Progenitor cell of endocrine pancreas (in vitro differentiated cells): Measurements from ENCODE around the gene RASA4B. TPM values are rescaled to one million over a fixed set of nuclear protein-coding genes. Genes with fewer than 3 reads are reported as not detected.
"Not testable (repeated sequence)": the region's sequence is repeated elsewhere in the genome, so short reads cannot be mapped to it uniquely, and the experiment has no call there.

ENCODE experiments used
- DNase-seq: peaks from one replicate; pipeline ENCODE4 v3.0.0; 2021; ENCODE audit warnings: low spot score; ENCODE audit not compliant: unreplicated experiment
- H3K27ac Mint-ChIP-seq: 2 replicates; pipeline ENCODE4 v1.8.0; 2021; ENCODE audit warnings: mild to moderate bottlenecking, moderate library complexity, mixed read lengths
- H3K27me3 Mint-ChIP-seq: 2 replicates; pipeline ENCODE4 v1.8.0; 2021; ENCODE audit warnings: mixed read lengths
- H3K36me3 Mint-ChIP-seq: 2 replicates; pipeline ENCODE4 v1.8.0; 2022; ENCODE audit warnings: mixed read lengths; ENCODE audit not compliant: insufficient read depth
- H3K4me1 Mint-ChIP-seq: 2 replicates; pipeline ENCODE4 v1.8.0; 2021; ENCODE audit warnings: low read depth, mixed read lengths
- H3K4me3 Mint-ChIP-seq: 2 replicates; pipeline ENCODE4 v1.8.0; 2021; ENCODE audit warnings: low read depth, mild to moderate bottlenecking, moderate library complexity, mixed read lengths
- H3K9me3 Mint-ChIP-seq: 2 replicates; pipeline ENCODE4 v1.8.0; 2021; ENCODE audit warnings: low read depth, mixed read lengths
- total RNA-seq: library from RNA; stranded (reverse); gene quantifications from 2 replicates; pipeline ENCODE4 v1.2.1, GENCODE V29; 2021
- TF ChIP-seq, protein P1 (sequence below): fragments of 200-600 bp; sonication (generic); IDR thresholded peaks from one replicate; pipeline ENCODE4 v1.5.0; 2021; ENCODE audit warnings: antibody characterized with exemption, mild to moderate bottlenecking; ENCODE audit not compliant: unreplicated experiment

The RASA4B gene
- total RNA-seq, 1 donor from 2014 or later = 10.8 TPM

DNA sequence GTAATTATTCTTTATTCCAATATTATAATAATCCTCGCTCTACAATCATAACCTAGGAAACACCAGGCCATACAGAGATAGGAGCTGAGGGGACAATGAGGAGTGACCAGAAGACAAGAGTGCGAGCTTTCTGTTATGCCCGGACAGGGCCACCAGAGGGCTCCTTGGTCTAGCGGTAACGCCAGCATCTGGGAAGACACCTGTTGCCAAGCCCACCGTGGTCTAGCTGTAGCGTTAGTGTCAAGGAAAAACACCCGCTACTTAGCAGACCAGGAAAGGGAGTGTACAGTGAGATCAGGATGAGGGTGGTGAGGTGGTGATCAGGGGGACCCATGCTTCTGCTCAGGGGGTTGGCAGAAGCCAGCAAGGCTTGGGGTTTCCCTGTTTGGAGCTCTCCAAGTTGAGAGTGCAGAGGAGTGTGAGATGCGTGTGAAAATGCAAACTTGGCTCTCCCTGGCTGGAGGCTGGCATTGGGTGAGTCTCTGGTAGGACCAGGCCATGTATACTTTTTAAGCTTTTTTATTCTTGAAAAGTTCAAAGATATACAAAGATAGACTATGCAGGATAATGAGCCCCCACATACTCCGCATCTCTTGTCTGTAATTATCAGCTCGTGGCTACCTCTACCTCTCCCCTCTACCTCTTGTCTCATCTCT lies 37.5 kb downstream of the RASA4B start:
- H3K27ac Mint-ChIP-seq = peak overlapping the region; percentile 74
- peak; percentile 41 for DNase-seq
- TF ChIP-seq, protein P1, sequence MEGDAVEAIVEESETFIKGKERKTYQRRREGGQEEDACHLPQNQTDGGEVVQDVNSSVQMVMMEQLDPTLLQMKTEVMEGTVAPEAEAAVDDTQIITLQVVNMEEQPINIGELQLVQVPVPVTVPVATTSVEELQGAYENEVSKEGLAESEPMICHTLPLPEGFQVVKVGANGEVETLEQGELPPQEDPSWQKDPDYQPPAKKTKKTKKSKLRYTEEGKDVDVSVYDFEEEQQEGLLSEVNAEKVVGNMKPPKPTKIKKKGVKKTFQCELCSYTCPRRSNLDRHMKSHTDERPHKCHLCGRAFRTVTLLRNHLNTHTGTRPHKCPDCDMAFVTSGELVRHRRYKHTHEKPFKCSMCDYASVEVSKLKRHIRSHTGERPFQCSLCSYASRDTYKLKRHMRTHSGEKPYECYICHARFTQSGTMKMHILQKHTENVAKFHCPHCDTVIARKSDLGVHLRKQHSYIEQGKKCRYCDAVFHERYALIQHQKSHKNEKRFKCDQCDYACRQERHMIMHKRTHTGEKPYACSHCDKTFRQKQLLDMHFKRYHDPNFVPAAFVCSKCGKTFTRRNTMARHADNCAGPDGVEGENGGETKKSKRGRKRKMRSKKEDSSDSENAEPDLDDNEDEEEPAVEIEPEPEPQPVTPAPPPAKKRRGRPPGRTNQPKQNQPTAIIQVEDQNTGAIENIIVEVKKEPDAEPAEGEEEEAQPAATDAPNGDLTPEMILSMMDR = peak; percentile 33
- not testable (repeated sequence) for H3K4me3 Mint-ChIP-seq, H3K36me3 Mint-ChIP-seq, H3K4me1 Mint-ChIP-seq, H3K9me3 Mint-ChIP-seq, H3K27me3 Mint-ChIP-seq

DNA sequence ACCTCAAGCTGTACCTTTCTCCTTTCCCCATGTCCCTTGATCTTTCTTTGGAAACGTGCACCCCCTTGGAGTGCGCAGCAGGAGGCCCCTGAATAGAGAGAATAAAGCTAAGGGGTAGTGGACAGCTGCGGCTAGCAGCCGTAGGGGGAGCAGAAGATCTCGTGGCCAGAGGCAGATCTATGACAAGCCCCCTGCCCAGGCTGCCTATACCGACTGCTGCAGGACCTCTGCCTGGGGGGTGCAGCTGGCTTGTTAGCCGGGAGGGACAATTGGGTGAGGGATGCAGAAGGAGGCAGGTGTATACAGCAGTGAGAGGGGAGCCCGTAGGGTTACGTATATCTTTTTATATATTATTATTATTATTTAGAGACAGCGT lies 38.4 kb downstream of the RASA4B start:
- not testable (repeated sequence) for H3K9me3 Mint-ChIP-seq, H3K27me3 Mint-ChIP-seq, H3K4me3 Mint-ChIP-seq, H3K36me3 Mint-ChIP-seq, DNase-seq, H3K27ac Mint-ChIP-seq, H3K4me1 Mint-ChIP-seq

DNA sequence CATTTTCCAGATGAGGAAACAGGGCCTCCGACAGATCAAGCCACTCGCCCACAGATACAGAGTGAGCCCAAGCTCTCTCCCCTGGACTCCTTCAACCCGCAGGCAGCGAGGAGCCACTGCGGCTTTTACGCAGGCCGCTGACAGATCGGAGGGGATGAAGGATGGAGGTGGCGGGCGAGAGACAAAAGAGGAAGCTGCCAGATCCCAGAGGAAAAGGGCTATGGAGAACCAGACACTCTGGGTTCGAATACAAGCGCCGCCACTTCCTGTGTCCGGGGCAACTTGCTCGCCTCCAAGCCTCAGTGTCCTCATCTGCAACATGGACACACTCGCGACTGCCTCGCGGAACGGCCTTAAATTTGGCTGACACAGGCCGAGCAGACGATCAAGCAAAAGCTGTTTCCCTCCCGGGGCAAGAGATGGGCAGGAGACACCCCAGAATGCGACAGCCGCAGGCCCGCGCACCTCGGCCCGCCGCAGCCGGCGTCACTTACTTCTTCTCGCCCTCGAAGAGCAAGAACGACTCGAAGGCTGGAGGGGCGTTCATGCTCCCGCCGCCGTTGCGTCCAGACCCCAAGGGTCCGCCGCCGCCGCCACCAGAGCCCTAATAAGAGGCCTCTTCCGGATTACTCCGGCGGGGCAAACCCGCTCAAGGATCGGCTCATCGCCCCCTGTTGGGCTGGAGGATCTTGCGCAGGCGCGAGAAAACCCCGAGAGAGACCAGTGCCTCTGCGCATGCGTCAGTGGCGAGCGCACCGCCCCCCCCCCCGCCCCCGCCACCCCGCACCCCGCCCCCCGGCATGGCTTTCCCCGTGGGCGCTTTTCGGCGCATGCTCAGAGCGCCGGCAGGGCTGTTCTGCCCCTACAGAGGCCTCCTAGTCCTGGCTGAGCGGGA lies 39.0 kb downstream of the RASA4B start, which contains the start of gene POLR2J:
TSS of gene POLR2J (minus strand) at position 609 of the 895 bp plus-strand sequence. CDS start at position 547, 62 bp downstream.
- not testable (repeated sequence) for H3K9me3 Mint-ChIP-seq, H3K27me3 Mint-ChIP-seq, H3K4me1 Mint-ChIP-seq, H3K36me3 Mint-ChIP-seq
- H3K27ac Mint-ChIP-seq = peak within 1 kb of the TSS; percentile 85
- TF ChIP-seq, protein P1 = peak; percentile 19
- peak within 1 kb of the TSS; percentile 85 for H3K4me3 Mint-ChIP-seq
- peak; percentile 57 for DNase-seq

DNA sequence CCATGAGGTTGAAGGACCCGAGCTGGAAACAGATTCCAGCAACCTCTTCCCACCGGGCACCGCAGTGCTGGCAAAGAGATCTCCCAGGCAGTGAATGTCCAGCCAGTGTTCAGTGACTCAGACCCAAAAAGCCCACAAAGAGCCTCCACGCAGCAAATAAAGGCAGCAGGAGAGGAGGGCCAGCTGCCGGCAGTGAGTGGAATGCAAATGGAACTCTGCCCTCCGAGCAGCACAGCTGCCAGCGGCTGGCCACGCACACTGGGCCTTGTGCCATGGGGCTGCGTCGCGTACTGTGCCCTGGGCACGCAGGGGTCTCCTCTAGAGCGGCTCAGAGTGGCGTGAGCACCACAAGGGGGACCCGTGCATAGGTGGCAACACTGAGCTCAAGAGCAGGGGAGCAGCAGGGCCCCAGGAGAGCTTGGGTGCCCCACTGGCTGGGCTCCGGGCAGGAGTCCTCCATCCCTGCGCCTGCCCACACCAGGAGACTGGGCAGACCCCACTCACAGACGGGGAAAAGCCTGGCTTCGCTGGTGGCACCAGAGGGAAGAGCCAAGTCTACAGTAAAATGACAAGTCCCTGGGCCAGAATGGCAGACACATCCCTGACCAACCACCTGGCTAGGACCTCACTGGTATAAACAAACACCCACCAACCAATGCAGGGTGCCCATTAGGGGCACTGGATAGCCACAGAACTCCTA lies 42.7 kb downstream of the RASA4B start:
- H3K36me3 Mint-ChIP-seq, DNase-seq, H3K27me3 Mint-ChIP-seq, H3K27ac Mint-ChIP-seq, H3K4me3 Mint-ChIP-seq, H3K9me3 Mint-ChIP-seq, H3K4me1 Mint-ChIP-seq: not testable (repeated sequence)

DNA sequence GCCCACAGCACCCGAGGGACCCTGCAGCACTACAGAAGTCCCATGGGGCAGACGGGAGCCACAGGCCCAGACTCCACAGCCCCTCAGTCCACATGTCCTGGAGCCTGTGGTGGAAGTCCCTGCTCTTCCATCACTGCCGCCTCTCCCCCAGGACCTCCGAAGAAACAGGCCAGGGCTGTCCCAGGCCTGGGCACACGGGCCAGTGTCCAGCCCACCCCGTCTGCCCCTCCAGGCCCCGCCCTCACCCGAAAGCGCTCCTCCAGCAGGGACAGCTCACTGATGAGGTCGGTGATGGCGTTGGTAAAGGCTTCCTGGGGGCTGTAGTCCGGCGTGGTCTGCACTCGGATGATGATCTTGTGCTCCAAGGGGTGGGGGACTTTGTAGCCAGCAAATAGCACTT lies 43.5 kb downstream of the RASA4B start:
- not testable (repeated sequence) for H3K4me3 Mint-ChIP-seq, H3K4me1 Mint-ChIP-seq, H3K27ac Mint-ChIP-seq, H3K27me3 Mint-ChIP-seq, H3K36me3 Mint-ChIP-seq, H3K9me3 Mint-ChIP-seq, DNase-seq

DNA sequence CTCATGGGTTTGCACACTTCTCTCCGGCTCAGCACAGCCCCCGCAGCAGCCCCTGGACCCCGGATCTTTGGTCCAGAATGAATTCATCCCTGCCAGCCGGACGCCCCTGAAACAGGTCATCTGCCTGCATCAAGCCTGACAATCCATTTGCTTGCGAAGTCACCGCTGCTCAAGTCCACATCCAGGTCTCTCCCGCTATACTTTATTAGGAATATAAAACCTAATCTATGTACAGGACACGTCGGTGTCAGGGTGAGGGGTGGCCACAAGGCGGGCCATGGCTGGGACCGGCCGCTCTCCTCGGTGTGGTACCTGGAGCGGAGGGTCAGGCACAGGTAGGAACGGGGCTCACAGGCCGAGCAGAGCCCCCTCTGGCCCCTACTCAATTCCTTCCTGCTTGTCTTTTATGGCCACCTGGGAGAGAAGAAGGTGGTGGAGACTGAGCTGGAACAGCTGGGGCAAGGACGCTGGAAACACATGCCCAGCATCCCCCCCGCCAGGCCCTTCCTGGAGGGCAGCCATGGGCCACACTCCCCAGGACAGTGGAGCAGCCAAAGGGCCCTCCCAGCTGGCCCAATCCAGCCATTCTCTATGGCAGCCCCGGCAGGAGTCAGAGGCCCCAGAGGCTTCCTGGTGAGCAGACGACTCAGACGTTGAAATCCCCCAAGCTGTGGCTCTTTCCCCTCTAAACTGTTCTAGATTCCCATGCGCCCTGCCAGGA lies 44.1 kb downstream of the RASA4B start:
- H3K4me3 Mint-ChIP-seq = no peak overlapping the region
- peaks cover 3% of the 10 kb centered on the region for H3K36me3 Mint-ChIP-seq
- DNase-seq = no peak
- no peaks in the 10 kb centered on the region for H3K27me3 Mint-ChIP-seq
- TF ChIP-seq, protein P1 = no peak
- H3K4me1 Mint-ChIP-seq = no peaks in the 10 kb centered on the region
- H3K9me3 Mint-ChIP-seq = no peaks in the 10 kb centered on the region
- H3K27ac Mint-ChIP-seq = no peak overlapping the region
